Measurements from ENCODE around the gene UNC5B.

UNC5B gene

DNA sequence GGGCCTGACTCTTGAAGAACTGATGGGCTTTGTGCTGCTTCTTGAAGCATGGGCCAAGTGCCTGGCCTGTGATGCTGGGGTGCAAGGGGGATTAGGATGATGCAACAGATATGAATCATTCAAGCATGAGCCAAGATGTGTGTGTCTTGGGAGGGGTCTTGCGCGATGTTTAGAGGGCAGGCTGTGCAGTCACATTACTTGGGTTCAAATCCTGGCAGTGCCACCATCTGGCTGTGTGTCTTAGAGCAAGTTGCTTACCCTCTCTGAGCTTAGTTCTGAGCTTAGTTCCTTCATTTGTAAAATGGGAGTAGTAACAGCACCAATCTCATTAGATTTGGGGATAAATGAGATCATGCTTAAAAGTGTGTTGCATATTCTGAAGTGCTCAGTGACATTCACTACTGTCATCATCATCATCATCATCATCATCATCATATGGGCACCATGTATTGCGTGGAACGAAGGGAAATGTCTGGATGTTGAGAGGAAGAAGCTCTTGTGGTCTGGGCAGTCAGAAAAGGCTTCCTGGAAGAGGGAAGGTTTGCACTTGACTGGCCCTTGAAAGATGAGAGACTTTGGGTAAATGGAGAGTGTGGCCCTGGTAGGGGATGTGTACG, 9.3 kb downstream of the UNC5B start:
- in situ Hi-C loops (cut with HindIII; ENCODE audit: low sequenced_read_pairs): no loop called here

DNA sequence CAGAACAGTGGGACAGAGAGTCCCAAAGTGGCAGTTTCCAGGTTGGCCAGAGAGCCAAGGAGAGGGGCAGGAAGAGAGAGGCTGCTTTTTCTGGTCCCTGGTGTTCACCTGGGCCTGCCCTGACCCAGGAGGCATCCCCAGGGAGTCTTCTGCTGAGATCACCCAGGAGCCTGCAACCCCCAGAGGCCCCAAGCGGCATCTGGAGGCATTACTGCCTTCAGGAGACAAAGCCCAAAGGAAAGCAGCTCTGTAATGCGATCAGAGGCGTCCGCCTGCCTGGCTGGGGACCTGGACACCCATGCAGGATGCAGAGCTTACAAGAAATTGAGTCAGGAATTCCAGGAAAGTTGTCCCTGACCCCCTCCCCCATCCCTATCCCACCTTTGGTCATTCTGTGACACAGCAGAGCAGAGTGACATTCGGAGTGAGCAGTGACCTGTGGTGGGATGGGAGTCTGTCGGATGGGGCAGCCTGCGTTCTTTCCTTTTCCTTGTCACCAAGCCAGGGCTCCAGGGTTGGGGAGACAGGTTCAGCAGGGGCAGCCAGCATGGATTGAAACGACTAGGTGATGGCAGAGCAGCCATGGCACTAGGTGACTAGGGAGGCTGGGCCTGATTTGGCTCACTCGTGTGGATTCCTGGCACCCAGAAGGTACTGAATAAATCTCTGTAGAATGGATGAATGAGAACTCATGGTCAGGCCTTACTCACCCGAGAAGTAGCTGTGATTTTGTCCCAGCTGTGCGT, 10.4 kb downstream of the UNC5B start:
- in situ Hi-C loops (cut with HindIII; ENCODE audit: low sequenced_read_pairs): no loop called here

DNA sequence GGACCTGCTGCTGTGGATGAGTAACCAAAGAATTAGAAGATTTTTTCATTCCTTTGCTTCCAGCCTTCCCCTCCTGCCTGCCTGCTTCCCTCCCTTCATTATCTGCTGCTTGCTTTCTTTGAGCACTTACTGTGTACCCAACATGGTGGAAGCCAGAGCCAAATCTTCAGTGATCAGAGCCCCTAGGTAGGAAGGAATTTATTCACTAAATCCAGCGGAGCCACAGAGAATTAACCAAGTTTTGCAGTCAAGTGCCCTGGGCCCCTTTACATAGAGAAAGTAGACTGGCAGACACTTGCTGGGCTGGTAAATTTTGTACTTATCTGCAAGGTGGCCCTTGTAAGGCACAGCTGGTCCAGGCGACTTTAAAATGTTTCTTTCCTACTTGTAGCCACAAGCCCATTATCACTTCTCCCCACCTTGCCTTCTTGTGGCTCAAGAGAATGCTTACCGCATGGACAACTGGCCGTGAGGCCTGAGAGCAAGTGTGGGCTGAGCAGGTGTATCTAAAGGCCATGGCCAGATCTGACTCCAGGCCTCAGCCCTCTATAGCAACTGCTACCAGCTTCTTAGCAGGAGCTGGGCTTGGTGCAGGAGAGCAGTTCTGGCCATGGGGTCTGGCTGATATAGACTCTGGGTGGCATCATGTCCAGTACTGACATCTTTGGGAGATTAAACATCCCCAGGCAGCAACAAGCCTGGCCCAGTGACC, 11.1 kb downstream of the UNC5B start:
- in situ Hi-C loops (cut with HindIII; ENCODE audit: low sequenced_read_pairs): no loop called here

DNA sequence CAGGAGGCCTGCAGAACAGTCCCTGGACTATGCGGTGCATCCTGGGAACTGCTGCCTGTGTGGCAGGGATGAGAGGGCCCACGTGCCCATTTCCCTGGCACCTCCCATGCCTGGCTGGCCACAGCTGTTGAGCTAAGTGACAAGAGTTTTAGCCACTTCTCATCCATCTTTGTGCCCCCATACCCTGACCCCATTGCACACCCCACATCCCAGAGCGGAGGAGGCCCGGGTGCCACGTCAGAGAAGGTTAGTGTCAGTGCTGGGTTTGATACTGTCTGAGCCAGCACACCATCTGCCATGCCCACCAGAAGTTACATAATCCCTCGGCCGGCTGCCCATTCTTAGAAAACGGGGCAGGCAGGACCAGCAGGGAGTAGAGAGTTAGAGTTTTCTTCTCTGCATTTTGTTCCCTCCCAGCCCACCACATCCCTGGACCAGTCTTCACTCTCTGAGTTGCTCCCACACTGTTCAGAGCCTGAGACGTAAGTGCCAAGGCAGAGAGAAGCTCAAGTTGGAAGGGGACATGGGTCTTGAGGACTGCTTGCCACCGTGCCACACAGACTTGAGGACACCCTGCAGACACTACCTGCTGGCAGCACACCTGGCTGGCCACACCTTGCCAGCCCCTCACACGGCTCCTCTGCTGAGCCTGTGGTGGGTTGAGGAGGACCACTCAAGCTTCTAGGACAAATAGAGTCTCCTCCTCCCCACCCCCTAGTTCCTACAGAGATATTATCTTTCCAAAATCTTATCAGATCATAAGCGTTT, 13.1 kb downstream of the UNC5B start:
- in situ Hi-C loops (cut with HindIII; ENCODE audit: low sequenced_read_pairs): loop anchor here (5.0 kb wide), 1 partner anchor 82 kb away; no protein-coding TSS in a partner anchor

DNA sequence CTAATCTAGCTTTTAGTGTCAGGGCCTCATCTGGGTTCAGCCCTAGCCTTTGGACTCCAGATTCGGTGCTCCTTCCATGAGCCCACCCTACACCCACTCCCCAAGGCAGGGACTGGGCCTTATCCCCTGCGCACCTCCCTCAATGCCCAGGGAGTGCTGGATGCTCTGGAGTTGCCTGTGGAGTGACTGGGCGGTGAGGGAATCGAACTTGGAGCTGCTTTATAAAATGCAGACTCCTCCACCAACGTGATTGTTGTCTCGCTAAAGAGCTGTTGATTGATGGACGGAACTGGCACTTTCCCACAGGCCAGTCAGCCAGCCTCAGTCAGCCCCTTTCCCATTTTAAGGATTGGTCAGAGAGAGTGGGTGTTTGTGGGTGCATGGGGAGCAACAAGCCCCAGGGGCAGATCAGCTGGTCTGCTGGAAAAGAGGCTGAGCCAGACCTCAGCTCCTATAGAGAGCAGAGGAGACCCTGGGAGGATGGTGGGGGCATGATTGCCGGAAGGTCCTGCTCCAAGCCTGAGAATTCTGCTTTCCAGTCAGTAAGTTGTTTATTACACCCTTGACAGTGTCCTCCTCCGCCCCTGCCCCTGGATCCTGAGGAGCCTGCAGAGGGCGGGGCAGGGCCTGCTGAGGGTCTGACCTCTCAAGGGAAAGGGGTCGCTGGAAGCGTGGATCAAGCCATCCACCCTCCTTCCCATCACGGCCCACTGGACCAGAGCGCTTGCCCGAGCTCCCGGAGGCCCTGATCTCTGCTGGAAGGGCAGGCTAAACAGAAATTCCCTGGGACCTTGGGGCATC, 16.7 kb downstream of the UNC5B start:
- in situ Hi-C loops (cut with HindIII; ENCODE audit: low sequenced_read_pairs): loop anchor here (5.0 kb wide), 1 partner anchor 78 kb away; no protein-coding TSS in a partner anchor

DNA sequence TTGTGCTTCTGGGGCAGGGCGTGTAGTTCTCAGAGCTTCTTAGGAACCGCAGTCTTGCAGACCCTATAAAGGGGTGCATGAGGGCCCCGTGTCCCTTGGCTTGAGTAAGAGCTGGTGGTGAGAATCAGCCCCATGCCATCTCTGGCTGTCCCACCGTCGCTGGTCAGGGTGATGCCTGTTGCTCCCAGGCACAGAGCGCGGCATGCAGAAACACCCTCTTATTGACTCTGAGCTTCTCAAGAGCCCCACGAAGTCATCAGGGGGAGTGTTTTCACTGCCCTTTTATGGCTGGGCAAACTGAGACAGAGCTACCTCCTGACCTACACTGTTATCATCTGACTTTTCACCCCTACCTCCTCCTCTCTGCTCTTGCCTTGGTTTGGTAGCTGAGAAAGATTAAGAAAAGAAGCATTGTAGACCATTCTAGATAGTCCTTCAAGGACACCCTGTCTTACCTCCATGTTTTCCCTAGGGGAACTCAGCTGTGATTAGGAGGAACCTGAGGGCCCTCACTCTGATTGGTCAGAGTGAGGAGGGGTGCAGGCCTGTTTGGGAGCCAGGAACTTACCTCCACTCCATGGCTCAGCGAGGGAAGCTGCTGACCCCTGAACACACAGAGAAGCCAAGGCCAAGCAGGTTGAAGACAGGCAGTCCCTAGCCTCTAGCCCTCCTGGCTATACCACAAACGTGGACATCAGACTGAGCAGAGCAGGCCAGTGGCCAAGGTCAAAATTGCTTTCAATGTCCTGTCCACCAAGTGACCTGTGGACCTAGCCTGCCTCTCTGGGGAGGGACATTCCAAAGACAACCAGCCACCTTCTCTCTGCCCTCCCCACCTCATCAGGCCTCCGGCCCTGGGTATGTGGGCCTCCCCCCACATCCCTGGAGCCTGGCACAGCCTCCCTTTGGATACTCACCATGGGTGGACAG, 17.6 kb downstream of the UNC5B start:
- in situ Hi-C loops (cut with HindIII; ENCODE audit: low sequenced_read_pairs): loop anchor here (5.0 kb wide), 2 partner anchors 37 to 77 kb away; no protein-coding TSS in a partner anchor

DNA sequence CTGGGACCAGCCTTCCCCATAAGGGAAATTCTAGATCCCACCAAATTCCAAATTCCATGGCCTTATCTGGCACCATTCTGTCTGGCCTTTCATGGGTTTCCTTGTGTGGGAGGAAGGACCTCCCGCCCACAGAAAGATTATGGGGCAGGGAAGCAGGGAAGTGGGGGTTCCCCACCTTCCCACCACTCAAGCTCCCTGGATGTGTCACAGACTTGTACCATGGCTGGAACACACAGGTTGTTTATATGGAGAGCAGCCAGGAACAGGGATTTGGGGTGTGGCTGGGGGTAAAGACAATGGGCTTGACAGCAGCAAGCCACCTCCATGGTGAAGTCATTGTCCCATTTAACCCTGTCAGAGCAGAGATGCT, 18.3 kb downstream of the UNC5B start:
- in situ Hi-C loops (cut with HindIII; ENCODE audit: low sequenced_read_pairs): loop anchor here (5.0 kb wide), 1 partner anchor 37 kb away; no protein-coding TSS in a partner anchor

DNA sequence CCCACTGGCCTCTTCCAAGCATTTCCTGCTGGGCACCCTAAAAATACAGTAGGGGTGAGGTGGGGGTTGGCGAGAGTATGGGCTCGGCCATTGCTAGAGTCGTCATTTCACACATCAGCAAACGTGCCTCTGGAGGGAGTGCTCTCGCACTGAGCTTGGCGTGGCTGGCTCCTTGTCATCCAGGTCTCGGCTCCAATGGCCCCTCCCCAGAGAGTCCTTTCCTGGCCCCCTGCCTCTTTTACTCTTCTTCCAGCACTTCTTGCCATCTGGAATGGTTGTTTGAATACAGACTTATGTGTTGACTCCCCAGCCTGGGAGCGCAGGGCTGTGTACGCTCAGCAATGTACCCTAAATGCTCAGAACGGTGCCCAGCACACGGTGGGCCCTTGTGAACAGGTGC, 18.8 kb downstream of the UNC5B start:
- in situ Hi-C loops (cut with HindIII; ENCODE audit: low sequenced_read_pairs): loop anchor here (5.0 kb wide), 1 partner anchor 36 kb away; no protein-coding TSS in a partner anchor

DNA sequence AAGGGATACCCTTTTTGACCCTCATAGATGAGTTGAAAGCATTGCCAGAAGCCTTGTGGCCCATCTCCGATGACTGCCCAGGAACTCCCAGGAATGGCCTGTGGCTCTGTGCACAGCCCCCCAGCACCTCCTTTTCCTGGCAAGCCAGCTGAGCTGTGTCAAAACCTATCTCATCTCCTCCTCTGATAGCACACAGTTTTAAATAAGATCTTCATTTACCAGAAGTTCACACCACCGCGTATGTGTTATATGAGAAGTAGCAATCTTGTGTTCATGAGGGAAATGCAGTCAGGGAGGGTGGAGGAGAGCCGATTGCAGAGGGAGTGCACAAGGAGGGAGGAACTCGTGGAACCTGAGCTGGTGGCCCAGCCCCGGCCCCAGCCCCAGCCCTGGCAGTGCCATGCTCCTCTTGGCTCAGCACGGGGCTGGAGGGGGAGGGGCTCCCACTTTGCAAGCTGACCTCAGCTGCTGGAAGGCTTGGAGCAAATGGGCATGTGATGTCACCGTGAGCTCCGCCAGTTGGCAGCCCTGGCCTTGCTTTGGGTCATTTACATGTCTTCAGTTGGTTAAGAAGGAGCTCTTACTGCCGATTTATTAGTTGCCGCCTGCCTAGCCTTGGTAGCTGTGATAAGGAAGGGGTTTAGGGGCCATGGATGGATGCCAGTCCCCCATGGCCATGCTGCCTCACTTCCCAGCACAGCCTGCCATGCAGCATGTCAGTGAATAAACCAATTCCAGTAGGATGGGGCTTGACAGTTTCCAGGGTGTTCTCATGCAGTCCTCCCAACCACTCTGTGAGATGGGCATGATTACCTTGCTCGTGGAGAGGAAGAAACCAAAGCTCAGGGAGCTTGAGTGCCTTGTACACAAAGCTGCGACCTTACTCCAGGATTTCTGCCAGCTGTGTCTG, 20.0 kb downstream of the UNC5B start:
- in situ Hi-C loops (cut with HindIII; ENCODE audit: low sequenced_read_pairs): loop anchor here (5.0 kb wide), 1 partner anchor 35 kb away; no protein-coding TSS in a partner anchor

DNA sequence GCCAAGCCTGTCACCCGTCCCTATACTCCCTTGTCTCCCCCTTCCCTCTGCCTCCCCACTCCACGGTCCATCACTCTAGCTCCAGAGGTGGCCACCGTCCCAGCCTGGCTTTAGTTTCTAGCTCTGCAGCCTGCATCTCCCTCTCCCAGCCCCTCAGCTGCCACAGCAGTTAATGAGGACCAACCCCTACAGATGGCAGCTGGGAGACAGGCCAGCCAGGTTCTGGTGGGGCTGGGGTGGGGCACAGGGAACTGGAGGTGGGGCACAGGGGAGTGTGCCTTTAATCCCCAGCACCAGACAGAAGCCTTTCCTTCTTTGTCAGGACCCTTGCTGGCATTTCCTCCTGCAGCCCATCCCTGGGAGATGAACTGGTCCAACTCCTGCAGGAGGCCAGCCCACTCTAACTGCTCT, 21.1 kb downstream of the UNC5B start:
- in situ Hi-C loops (cut with HindIII; ENCODE audit: low sequenced_read_pairs): loop anchor here (5.0 kb wide), 1 partner anchor 34 kb away; no protein-coding TSS in a partner anchor

DNA sequence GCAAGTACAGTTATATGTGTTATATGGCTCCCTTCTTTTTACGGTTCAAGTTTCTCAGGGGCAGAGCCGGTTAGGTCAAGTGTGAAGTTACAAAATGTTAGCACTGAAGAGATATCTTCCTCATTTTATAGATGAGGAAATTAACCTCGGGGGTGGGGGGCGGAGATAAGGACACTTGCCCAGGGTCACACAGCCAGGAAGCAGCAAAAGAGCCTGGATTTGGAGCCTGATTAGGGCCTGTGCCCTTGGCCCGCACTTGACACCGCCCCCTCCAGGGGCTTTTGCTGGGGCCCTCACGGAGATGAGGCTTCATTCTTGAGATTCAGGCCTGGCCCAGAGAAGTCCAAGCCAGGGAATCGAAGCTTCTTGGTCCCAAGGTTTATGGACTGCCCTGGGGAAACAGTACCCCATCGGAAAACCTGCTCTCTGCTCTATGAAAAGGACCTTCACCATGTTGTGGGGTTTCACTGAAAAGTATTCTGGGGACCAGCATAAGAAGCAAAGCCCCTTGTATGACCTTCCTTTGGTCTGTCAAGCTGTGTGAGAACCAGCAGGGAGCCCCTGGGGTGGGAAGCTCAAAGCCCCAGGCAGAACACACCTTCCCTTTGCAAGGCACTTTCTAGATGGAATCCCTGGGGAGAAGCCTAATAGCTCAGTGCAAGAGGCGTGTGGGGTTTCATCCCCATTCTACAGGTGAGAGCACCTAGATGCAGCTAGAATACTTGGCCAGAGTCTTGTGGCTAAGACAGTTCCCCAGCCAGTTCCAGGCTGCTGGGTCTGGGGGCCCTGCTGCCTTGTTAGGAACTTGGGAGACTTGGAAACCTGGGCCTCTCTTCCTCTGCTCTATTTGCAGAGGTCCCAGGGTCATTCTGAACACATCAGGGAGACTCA, 21.9 kb downstream of the UNC5B start:
- in situ Hi-C loops (cut with HindIII; ENCODE audit: low sequenced_read_pairs): loop anchor here (5.0 kb wide), 1 partner anchor 33 kb away; no protein-coding TSS in a partner anchor

DNA sequence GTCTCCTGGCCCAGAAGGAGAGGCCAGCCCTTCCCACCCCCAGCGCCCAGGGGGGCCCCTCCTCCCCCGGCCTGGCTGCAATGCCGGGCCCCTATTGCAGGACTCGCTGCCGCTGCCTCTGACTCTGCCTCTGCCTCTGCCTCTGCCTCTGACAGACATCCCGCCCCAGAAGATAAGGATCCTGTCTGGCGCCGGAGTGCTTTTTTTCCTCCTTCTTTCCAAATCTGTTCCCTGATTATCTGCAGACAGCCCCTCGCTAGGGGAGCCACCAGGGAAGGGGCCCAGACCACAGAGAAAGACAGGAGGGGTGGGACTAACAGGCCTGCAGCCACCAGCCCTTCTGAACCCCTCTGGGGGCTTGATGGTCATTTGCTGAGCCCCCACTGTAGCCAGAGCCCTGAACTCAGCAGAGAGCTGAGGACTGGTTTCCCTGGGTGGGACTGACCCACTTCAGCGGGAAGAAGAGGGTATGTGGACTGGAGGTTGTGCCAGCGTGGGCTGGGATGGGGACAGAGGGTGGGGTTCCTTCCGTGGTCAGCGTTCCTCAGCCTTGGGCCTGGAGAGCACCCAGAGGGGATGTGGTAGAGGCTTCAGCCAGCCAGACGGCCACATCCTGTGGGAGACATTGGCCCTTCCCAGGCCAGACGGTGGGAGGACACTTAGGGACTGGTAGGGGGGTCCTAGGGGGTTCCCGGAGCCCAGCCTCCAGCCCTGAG, 22.8 kb downstream of the UNC5B start:
- in situ Hi-C loops (cut with HindIII; ENCODE audit: low sequenced_read_pairs): loop anchor here (5.0 kb wide), 1 partner anchor 32 kb away; no protein-coding TSS in a partner anchor

DNA sequence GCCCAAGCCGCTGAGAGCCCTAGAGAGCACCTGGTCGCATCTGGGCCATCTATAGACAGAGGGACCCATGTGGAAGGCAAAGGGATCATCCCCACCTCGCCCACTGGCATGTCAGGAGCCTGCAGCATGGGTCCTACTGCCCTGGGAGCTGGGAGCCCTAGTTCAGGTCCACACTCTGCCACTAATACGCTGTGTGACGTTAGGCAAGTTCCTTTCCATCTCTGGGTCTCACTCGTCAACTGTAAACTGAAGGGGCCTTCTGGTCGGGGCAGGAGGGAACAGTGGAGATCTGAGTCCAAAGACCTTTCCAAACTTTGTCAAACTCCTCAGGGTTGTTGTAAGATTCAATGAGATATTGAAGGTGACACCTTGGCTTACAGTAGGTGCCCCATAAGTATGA, 23.4 kb downstream of the UNC5B start:
- in situ Hi-C loops (cut with HindIII; ENCODE audit: low sequenced_read_pairs): no loop called here

DNA sequence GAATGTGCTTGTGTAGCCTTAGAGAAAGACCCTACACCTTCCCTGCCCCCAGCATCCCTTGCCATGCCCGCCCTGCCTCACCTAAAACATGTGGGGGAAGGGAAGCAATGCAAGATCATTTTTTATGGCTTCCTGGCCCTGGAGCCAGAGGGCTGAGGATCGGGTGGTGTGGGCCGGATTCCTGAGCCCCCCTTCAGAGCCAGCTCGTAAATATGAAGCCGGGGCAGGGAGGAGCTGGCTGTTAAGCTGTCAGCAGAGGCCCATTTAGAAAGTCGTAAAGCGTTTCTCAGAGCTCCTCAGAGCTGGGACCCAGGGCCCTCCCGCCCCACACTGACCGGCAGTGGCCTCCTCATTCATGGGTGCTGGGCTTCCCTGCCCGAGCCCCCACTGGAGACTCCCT, 23.9 kb downstream of the UNC5B start:
- in situ Hi-C loops (cut with HindIII; ENCODE audit: low sequenced_read_pairs): no loop called here

DNA sequence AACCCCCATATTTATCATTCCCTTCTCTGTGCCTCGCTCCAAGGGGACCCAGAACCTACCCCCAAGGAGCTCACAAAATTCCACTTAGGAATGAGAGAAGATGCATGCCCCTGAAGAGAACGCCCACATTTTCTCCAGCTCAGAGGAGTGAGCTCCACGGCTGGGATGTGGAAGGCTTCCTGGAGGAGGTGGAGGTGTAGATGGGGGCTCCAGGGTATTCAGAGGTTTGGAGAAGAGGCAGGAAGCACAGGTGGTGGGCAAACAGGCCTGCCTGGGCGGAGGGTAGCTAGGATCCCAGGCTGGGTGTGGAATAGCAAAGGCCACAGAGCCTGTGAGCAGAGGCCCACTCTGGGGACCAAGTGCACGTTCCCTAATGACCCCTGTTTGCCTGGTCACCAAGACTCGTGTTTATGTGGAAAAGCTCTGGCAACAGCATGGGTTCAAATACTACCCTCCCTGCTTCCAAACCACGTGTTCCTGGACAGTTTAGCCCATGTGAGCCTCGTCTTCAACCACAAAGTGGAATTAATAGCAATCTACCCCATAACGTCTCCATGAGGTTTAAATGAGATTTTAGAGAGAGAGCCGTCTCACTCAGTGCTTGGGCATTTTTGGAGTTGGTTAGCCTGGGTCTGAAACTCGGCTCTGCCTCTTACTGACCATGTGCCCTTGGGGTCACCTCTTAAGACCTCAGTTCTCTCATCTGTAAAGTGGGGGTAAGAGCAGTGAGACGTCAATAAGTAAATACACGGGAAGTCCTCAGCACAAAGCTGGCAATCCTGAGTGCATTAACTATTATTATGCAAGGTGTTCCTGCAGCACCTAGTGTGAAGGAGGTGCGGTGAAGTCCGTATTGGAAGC, 24.7 kb downstream of the UNC5B start:
- in situ Hi-C loops (cut with HindIII; ENCODE audit: low sequenced_read_pairs): no loop called here

Data from endothelial cell of hepatic sinusoid (primary cell).